PC-3 (cell line): ENCODE results near the gene LAMA3. TPM values are rescaled to one million over a fixed set of nuclear protein-coding genes. Genes with fewer than 3 reads are reported as not detected.

Source experiments
- ATAC-seq: fragments of 200-7000 bp; cut with Tn5 transposase; 2 replicates; pipeline ENCODE4 v1.9.1; 2020; ENCODE audit warnings: mild to moderate bottlenecking, moderate library complexity
- BruUV-seq: library from RNA; stranded (reverse); fragments of 400-500 nt; replicated peaks from 2 replicates; lab custom pipeline; 2021; lab: Mats Ljungman, UMichigan
- CTCF ChIA-PET: fragments of 300-600 bp; sonication (Branson Sonifier 250); formaldehyde crosslinking; loops from one replicate; lab custom pipeline; 2022; ENCODE audit warnings: antibody characterized with exemption; lab: Charles Lee
- POLR2A ChIA-PET: fragments of 300-600 bp; sonication (Branson Sonifier 250); formaldehyde crosslinking; loops from one replicate; lab custom pipeline; 2022; ENCODE audit warnings: antibody characterized with exemption; ENCODE audit not compliant: unreplicated experiment; lab: Charles Lee
- DNase-seq: peaks from one replicate; pipeline ENCODE4 v3.0.0-alpha.2; 2015
- H2AFZ ChIP-seq: fragments of 300-600 bp; sonication (generic); 2 replicates; pipeline ENCODE4 v1.6.0; 2016; ENCODE audit warnings: antibody characterized with exemption, low read length
- H3F3A ChIP-seq: fragments of 300-600 bp; sonication (generic); one replicate; pipeline ENCODE4 v1.6.0; 2017; ENCODE audit warnings: antibody characterized with exemption, low read length, control low read depth, mild to moderate bottlenecking; ENCODE audit not compliant: unreplicated experiment
- H3K27ac ChIP-seq: fragments of 300-600 bp; sonication (generic); 2 replicates; pipeline ENCODE4 v1.5.1; 2016; ENCODE audit warnings: mild to moderate bottlenecking, low read length
- H3K27me3 ChIP-seq: fragments of 300-600 bp; sonication (generic); 2 replicates; pipeline ENCODE4 v1.6.1; 2016; ENCODE audit warnings: low read length, mixed read lengths
- H3K36me3 ChIP-seq: fragments of 300-600 bp; sonication (generic); 2 replicates; pipeline ENCODE4 v1.6.1; 2016; ENCODE audit warnings: low read depth, mixed run types, low read length, mixed read lengths
- H3K4me1 ChIP-seq: fragments of 300-600 bp; sonication (generic); 2 replicates; pipeline ENCODE4 v1.5.1; 2016; ENCODE audit warnings: low read length; ENCODE audit not compliant: insufficient read depth
- H3K4me2 ChIP-seq: fragments of 300-600 bp; sonication (generic); 2 replicates; pipeline ENCODE4 v1.6.0; 2016; ENCODE audit warnings: low read length
- H3K4me3 ChIP-seq: fragments of 300-600 bp; sonication (generic); 2 replicates; pipeline ENCODE4 v1.5.1; 2016; ENCODE audit warnings: mild to moderate bottlenecking, low read length, mixed read lengths
- H3K79me2 ChIP-seq: fragments of 300-600 bp; sonication (generic); 2 replicates; pipeline ENCODE4 v1.6.1; 2017; ENCODE audit warnings: low read length, mixed read lengths
- H3K9ac ChIP-seq: fragments of 300-600 bp; sonication (generic); 2 replicates; pipeline ENCODE4 v1.6.0; 2016; ENCODE audit warnings: mild to moderate bottlenecking, low read length
- H3K9me2 ChIP-seq: fragments of 300-600 bp; sonication (generic); replicated peaks from 2 replicates; pipeline ENCODE4 v1.6.1; 2016; ENCODE audit warnings: mixed run types, low read length, mixed read lengths
- H3K9me3 ChIP-seq: fragments of 300-600 bp; sonication (generic); 2 replicates; pipeline ENCODE4 v1.6.1; 2016; ENCODE audit warnings: low read length, mixed read lengths
- H4K20me1 ChIP-seq: fragments of 300-600 bp; sonication (generic); 2 replicates; pipeline ENCODE4 v1.6.1; 2016; ENCODE audit warnings: low read length, mixed read lengths
- EZH2 ChIP-seq: fragments of 300-600 bp; sonication (generic); IDR thresholded peaks from one replicate; pipeline ENCODE4 v1.6.1; 2017; ENCODE audit warnings: antibody characterized with exemption, mild to moderate bottlenecking, low read length; ENCODE audit not compliant: unreplicated experiment
- EZH2phosphoT487 ChIP-seq: fragments of 300-600 bp; sonication (generic); IDR thresholded peaks from 2 replicates; pipeline ENCODE4 v1.6.1; 2018; ENCODE audit warnings: mild to moderate bottlenecking, antibody characterized with exemption, low read length, borderline replicate concordance
- intact Hi-C: fragments of 100-400 bp; cut with micrococcal nuclease; formaldehyde crosslinking; loops from 2 replicates; pipeline ENCODE4 v1.9.0; 2023
- total RNA-seq: library from RNA; depleted of rRNA; stranded (reverse); fragments of >200 nt; gene quantifications from 2 replicates; pipeline ENCODE4 v1.2.3, GENCODE V29; 2014
- TF ChIP-seq, protein P1 (sequence below): fragments of 300-600 bp; sonication (generic); conservative IDR thresholded peaks from 2 replicates; pipeline ENCODE4 v1.5.1; 2017; ENCODE audit warnings: antibody characterized with exemption, low read depth, mild to moderate bottlenecking, low read length

The LAMA3 gene
- total RNA-seq, 1 experiment from 2014 or later: 224 TPM

DNA sequence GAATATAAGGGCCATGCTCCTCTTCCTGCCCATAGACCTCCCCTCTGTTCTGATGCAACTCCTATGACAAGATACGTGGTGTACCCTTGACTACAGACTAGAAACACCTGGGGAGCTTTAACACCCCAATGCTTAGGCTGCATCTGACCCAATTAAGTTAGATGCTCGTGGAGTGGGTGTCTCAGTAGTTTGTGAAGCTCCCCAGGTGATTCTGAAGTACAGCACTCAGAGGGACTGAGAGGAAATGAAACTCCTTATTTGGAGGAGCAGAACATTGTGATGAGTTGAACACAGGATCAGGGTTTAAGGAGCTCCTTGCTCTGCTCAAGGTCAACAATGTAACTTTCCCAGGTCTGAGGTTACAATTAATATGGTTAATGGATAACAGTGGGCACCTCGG is 245.0 kb downstream of the LAMA3 start:
- TF ChIP-seq EZH2 (no peak), EZH2phosphoT487 (no peak)
- TF ChIP-seq, protein P1, sequence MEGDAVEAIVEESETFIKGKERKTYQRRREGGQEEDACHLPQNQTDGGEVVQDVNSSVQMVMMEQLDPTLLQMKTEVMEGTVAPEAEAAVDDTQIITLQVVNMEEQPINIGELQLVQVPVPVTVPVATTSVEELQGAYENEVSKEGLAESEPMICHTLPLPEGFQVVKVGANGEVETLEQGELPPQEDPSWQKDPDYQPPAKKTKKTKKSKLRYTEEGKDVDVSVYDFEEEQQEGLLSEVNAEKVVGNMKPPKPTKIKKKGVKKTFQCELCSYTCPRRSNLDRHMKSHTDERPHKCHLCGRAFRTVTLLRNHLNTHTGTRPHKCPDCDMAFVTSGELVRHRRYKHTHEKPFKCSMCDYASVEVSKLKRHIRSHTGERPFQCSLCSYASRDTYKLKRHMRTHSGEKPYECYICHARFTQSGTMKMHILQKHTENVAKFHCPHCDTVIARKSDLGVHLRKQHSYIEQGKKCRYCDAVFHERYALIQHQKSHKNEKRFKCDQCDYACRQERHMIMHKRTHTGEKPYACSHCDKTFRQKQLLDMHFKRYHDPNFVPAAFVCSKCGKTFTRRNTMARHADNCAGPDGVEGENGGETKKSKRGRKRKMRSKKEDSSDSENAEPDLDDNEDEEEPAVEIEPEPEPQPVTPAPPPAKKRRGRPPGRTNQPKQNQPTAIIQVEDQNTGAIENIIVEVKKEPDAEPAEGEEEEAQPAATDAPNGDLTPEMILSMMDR: no peak
- Histone ChIP-seq H3K36me3 (peaks cover 72% of the 10 kb centered on the region), H3K27me3 (no peaks in the 10 kb centered on the region), H3F3A (peaks cover 13% of the 10 kb centered on the region), H3K9ac (no peak overlapping the region), H3K79me2 (no peaks in the 10 kb centered on the region), H3K4me3 (no peak overlapping the region), H3K4me2 (no peak overlapping the region), H3K9me2 (no peaks in the 10 kb centered on the region), H4K20me1 (no peaks in the 10 kb centered on the region), H2AFZ (no peak overlapping the region), H3K9me3 (no peaks in the 10 kb centered on the region), H3K27ac (no peak overlapping the region), H3K4me1 (no peaks in the 10 kb centered on the region)
- BruUV-seq: no TSS peak
- ChIA-PET CTCF (no interaction called here), POLR2A (no interaction called here)
- ATAC-seq: no peak
- no peak for DNase-seq
- intact Hi-C loops: no loop called here

DNA sequence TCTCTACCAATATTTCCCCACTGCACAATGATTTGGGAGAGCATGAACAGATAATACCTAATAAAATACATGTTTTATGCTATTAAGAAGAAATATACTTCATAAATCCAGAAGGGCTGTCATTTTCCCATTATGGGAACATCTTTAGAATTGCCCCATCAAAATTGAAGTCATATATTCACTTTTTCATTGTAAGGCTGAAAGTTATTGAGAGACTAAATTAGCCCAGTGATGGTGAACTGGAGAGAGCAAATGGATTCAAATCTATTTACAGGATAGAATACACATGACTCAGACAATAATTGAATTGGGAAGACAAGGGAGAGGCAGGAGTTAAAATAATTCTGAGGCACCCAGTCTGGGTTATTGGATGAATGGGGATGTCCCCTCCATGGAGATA is 245.6 kb downstream of the LAMA3 start:
- Histone ChIP-seq H3K9me2 (no peaks in the 10 kb centered on the region), H3K27ac (no peak overlapping the region), H3K9me3 (no peaks in the 10 kb centered on the region), H2AFZ (no peak overlapping the region), H3K4me1 (no peaks in the 10 kb centered on the region), H3K79me2 (no peaks in the 10 kb centered on the region), H3K36me3 (peaks cover 70% of the 10 kb centered on the region), H3K27me3 (no peaks in the 10 kb centered on the region), H3K4me2 (no peak overlapping the region), H3F3A (peaks cover 13% of the 10 kb centered on the region), H4K20me1 (no peaks in the 10 kb centered on the region), H3K9ac (no peak overlapping the region), H3K4me3 (no peak overlapping the region)
- TF ChIP-seq, protein P1: no peak
- TF ChIP-seq EZH2: no peak
- no peak for TF ChIP-seq EZH2phosphoT487
- BruUV-seq: no TSS peak
- intact Hi-C loops: no loop called here
- ATAC-seq (no peak), DNase-seq (no peak)
- ChIA-PET CTCF (no interaction called here), POLR2A (no interaction called here)

DNA sequence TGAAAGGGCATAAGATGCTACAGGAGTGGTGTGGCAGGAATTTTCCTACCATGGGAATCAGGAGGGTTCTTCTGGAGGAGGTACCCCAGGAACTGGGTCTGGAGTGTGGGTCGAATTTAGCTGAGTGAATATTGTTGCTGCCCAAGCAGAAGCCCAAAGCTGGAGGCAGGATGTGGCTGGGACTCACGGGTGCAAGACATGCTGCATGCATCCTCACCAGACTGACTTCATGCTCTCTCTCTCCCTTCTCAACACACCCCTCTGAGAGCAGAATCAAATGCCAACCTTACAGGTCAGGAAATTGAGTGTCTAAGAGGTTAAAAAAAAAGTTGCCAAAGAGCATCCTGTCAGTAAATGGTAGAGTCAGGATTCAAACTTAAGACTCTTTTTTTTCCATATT is 246.6 kb downstream of the LAMA3 start:
- peaks cover 13% of the 10 kb centered on the region for H3F3A ChIP-seq
- ATAC-seq (no peak), DNase-seq (no peak)
- POLR2A ChIA-PET: no interaction called here
- H3K79me2 ChIP-seq: no peaks in the 10 kb centered on the region
- no peaks in the 10 kb centered on the region for H3K9me3 ChIP-seq
- TF ChIP-seq EZH2: no peak
- TF ChIP-seq EZH2phosphoT487: no peak
- TF ChIP-seq, protein P1: no peak
- no peak overlapping the region for H3K9ac ChIP-seq
- H3K4me3 ChIP-seq: no peak overlapping the region
- H2AFZ ChIP-seq: no peak overlapping the region
- H3K27ac ChIP-seq: no peak overlapping the region
- H3K4me1 ChIP-seq: no peaks in the 10 kb centered on the region
- CTCF ChIA-PET: no interaction called here
- H4K20me1 ChIP-seq: no peaks in the 10 kb centered on the region
- H3K9me2 ChIP-seq: no peaks in the 10 kb centered on the region
- intact Hi-C loops: no loop called here
- no peak overlapping the region for H3K4me2 ChIP-seq
- BruUV-seq: no TSS peak
- H3K36me3 ChIP-seq: peaks cover 63% of the 10 kb centered on the region
- H3K27me3 ChIP-seq: no peaks in the 10 kb centered on the region
